PC-3 (cell line): Measurements from ENCODE around the gene LHFPL3.

ENCODE experiments used
- CTCF ChIP-seq: fragments of 300-600 bp; sonication (generic); conservative IDR thresholded peaks from 2 replicates; pipeline ENCODE4 v1.5.1; 2017; ENCODE audit warnings: antibody characterized with exemption, low read depth, mild to moderate bottlenecking, low read length
- EZH2 ChIP-seq: fragments of 300-600 bp; sonication (generic); IDR thresholded peaks from one replicate; pipeline ENCODE4 v1.6.1; 2017; ENCODE audit warnings: antibody characterized with exemption, mild to moderate bottlenecking, low read length; ENCODE audit not compliant: unreplicated experiment
- EZH2phosphoT487 ChIP-seq: fragments of 300-600 bp; sonication (generic); IDR thresholded peaks from 2 replicates; pipeline ENCODE4 v1.6.1; 2018; ENCODE audit warnings: mild to moderate bottlenecking, antibody characterized with exemption, low read length, borderline replicate concordance

- no peak for TF ChIP-seq EZH2
- no peak for TF ChIP-seq CTCF
- TF ChIP-seq EZH2phosphoT487, result no peak
Measured at GRCh38 chr7:104951546-104951945, 623.1 kb downstream of the LHFPL3 start.
